Transverse colon (tissue), 4 donors: ENCODE data around the gene OR8G5. TPM values are rescaled to one million over a fixed set of nuclear protein-coding genes. Genes with fewer than 3 reads are reported as not detected.

Experiments used
- DNase-seq: peaks from one replicate; pipeline ENCODE4 v3.0.0-alpha.2; 2019
- H3K27ac ChIP-seq, 4 donors: fragments of 200-600 bp; sonication (generic); 2 replicates each; pipeline ENCODE4 v1.5.1; 2016 to 2018; ENCODE audit warnings: inconsistent platforms in 4 of 4
- H3K27me3 ChIP-seq: fragments of 200-600 bp; sonication (generic); 2 replicates; pipeline ENCODE4 v1.5.1; 2017; ENCODE audit warnings: inconsistent platforms
- H3K36me3 ChIP-seq, 4 donors: fragments of 200-600 bp; sonication (generic); 2 replicates each; pipeline ENCODE4 v1.5.1; 2017 to 2019; ENCODE audit warnings: inconsistent platforms in 4 of 4
- H3K4me1 ChIP-seq, 4 donors: fragments of 200-600 bp; sonication (generic); 2 replicates each; pipeline ENCODE4 v1.5.1; 2017 to 2020; ENCODE audit warnings: inconsistent platforms in 4 of 4
- H3K4me3 ChIP-seq, 4 donors: fragments of 200-600 bp; sonication (generic); 1 replicate in 1 of 4; 2 replicates in 3 of 4; pipeline versions ENCODE4 v1.5.1 to v1.6.1; 2017 to 2019; ENCODE audit warnings: inconsistent platforms in 4 of 4
- H3K9me3 ChIP-seq, 2 donors: fragments of 200-600 bp; sonication (generic); 2 replicates each; pipeline ENCODE4 v1.5.1; 2017 to 2019; ENCODE audit warnings: inconsistent platforms in 2 of 2
- CTCF ChIP-seq, 5 experiments: fragments of 200-600 bp in 3 of 5; fragments of 450-650 bp in 2 of 5; sonication (generic) in 3 of 5; IDR thresholded peaks; 1 replicate in 2 of 5; 2 replicates in 3 of 5; pipeline ENCODE4 v1.5.1; 2016 to 2017; ENCODE audit warnings: antibody characterized with exemption in 5 of 5, inconsistent platforms in 3 of 5, mild to moderate bottlenecking in 2 of 5, moderate library complexity in 1 of 5
- EP300 ChIP-seq: sonication (generic); formaldehyde crosslinking; IDR thresholded peaks from one replicate; pipeline ENCODE4 v1.6.1; 2017; ENCODE audit warnings: antibody characterized with exemption, low read depth
- POLR2A ChIP-seq: fragments of 450-650 bp; IDR thresholded peaks from one replicate; pipeline ENCODE4 v1.6.1; 2016; ENCODE audit warnings: antibody characterized with exemption, mild to moderate bottlenecking, moderate library complexity
- POLR2AphosphoS5 ChIP-seq, 3 donors: sonication (generic); formaldehyde crosslinking; IDR thresholded peaks; one replicate each; pipeline ENCODE4 v1.6.1; 2016; ENCODE audit warnings: antibody characterized with exemption in 3 of 3
- WGBS, 2 donors: methylation state at CpG; one replicate each; pipeline ENCODE4 v1.1.5; 2018; ENCODE audit warnings: low coverage in 1 of 2; 5-methylcytosine and 5-hydroxymethylcytosine counted together
- in situ Hi-C, 4 donors: fragments of 200-750 bp; cut with MboI; loops; one replicate each; pipeline versions ENCODE4 v1.15.0 to v1.15.1; 2017; ENCODE audit warnings: low sequenced_read_pairs in 3 of 4, low pct_ligation_motif_present in 1 of 4, low pct_unique_long_range_greater_than_20kb in 1 of 4
- intact Hi-C: fragments of 100-400 bp; cut with DNase I; formaldehyde crosslinking; loops from one replicate; pipeline ENCODE4 v1.15.1; 2023; ENCODE audit warnings: low total_unique reads
- total RNA-seq, 4 donors: library from RNA; depleted of rRNA; stranded (reverse); fragments of >200 nt; gene quantifications; one replicate each; pipeline ENCODE4 v1.1.0, GENCODE V29; 2016

Gene OR8G5
- total RNA-seq, 4 donors from 2014 or later, result 0.41 TPM; not detected in 3

DNA sequence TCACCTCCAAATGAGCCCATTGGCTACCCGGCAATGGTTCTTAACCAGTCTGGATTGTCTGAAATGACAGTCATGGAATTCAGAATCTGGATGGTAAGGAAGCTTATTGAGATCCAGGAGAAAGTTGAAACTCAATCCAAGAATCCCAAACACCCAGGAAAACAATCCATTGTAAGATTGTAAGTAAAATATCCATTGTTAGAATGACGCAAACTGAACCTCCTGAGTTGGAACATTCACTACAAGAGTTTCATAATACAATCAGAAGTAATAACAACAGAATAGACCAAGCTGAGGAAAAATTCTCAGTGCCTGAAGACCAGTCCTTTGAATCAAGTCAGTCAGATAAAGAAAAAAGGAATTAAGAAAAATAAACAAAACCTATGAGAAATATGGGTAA lies 22.1 kb downstream of the OR8G5 start:
- H3K27me3 ChIP-seq, result no peaks in the 10 kb centered on the region
- DNase-seq, result no peak
- no peak overlapping the region for H3K4me3 ChIP-seq
- H3K36me3 ChIP-seq, result no peaks in the 10 kb centered on the region
- intact Hi-C loops, result no loop called here
- in situ Hi-C loops, result no loop called here
- WGBS, 2 donors, result 43 to 73% methylated on average over 2 of the region's 2 CpGs
- TF ChIP-seq POLR2AphosphoS5 (IDR thresholded peaks at IDR 0.05), result no peak
- TF ChIP-seq CTCF (IDR thresholded peaks at IDR 0.05), result no peak
- TF ChIP-seq POLR2A, result no peak
- no peak for TF ChIP-seq EP300
- H3K27ac ChIP-seq, result no peak overlapping the region
- H3K9me3 ChIP-seq, result no peaks in the 10 kb centered on the region
- peaks cover 0 to 12% (median 5%) of the 10 kb centered on the region in 4 donors for H3K4me1 ChIP-seq

- Histone ChIP-seq H3K9me3 (no peaks in the 10 kb centered on the region), H3K4me3 (no peak overlapping the region)
Measured at GRCh38 chr11:124285610-124286344, 29.6 kb downstream of the OR8G5 start.

DNA sequence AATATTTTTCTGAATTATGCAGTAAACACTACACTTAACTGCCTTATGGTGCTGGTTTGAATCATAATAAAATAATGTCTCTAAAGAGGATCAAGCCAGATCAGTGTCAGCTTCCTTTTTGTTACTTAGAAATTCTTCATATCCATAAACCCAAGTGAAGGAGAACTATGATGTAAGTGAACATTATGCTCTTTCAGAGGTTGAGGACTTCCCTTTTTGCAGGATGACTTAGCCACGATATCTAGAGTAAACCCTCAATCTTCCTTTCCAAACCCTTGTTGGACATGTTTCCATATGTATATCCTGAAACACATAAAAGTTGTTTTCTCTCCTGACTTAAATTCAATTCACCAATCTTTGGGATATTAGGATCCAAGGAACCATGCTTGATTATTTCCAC lies 38.5 kb downstream of the OR8G5 start:
- in situ Hi-C loops (no loop called here), intact Hi-C loops (no loop called here)
- no peak for DNase-seq
- 43 to 65% methylated on average over 1 of the region's 1 CpG for WGBS, 2 donors
- Histone ChIP-seq H3K36me3 (no peaks in the 10 kb centered on the region), H3K4me3 (no peak overlapping the region), H3K4me1 (no peaks in the 10 kb centered on the region), H3K27me3 (no peaks in the 10 kb centered on the region), H3K9me3 (no peaks in the 10 kb centered on the region), H3K27ac (no peak overlapping the region)
- TF ChIP-seq CTCF (IDR thresholded peaks at IDR 0.05), result no peak
- TF ChIP-seq POLR2A, result no peak
- no peak for TF ChIP-seq POLR2AphosphoS5 (IDR thresholded peaks at IDR 0.05)
- TF ChIP-seq EP300, result no peak

More at GRCh38 chr11:124285610-124286344, 29.6 kb downstream of the OR8G5 start:
- Histone ChIP-seq H3K27me3 (no peaks in the 10 kb centered on the region), H3K27ac (no peak overlapping the region), H3K36me3 (no peaks in the 10 kb centered on the region), H3K4me1 (no peaks in the 10 kb centered on the region)
- in situ Hi-C loops (no loop called here), intact Hi-C loops (no loop called here)
- 50 to 58% methylated on average over 3 of the region's 3 CpGs for WGBS, 2 donors
- no peak for DNase-seq
- TF ChIP-seq POLR2AphosphoS5 (IDR thresholded peaks at IDR 0.05) (no peak), EP300 (no peak), CTCF (IDR thresholded peaks at IDR 0.05) (no peak)

- no peaks in the 10 kb centered on the region for H3K4me1 ChIP-seq
- in situ Hi-C loops, result no loop called here
- intact Hi-C loops, result no loop called here
Measured at GRCh38 chr11:124296016-124296415, 39.8 kb downstream of the OR8G5 start.

DNA sequence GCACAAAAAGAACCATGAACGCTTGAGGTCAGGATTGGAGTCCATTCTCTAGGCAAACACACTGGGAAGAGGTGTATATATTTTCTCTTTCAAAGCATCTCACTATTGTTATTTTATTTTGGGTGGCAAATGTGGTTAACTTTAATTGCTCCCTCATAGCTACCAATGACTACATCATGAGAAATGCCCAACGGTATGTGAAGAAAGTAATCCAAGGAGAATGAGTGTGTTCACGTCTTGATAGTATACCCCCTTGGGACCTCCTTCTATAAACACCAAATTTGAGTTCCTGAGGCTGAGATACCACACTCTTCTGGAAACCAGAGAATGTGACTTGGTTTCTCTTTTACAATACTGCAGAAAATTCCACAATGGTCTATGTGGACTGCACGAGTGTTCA lies 41.7 kb downstream of the OR8G5 start:
- intact Hi-C loops, result no loop called here
- WGBS, 2 donors, result 78% methylated on average over 4 of the region's 4 CpGs
- Histone ChIP-seq H3K4me3 (no peak overlapping the region), H3K27ac (no peak overlapping the region), H3K36me3 (no peaks in the 10 kb centered on the region), H3K27me3 (no peaks in the 10 kb centered on the region), H3K4me1 (no peaks in the 10 kb centered on the region), H3K9me3 (no peaks in the 10 kb centered on the region)
- TF ChIP-seq EP300 (no peak), POLR2A (no peak), CTCF (IDR thresholded peaks at IDR 0.05) (no peak), POLR2AphosphoS5 (IDR thresholded peaks at IDR 0.05) (no peak)
- DNase-seq, result no peak
- in situ Hi-C loops, result no loop called here

More at GRCh38 chr11:124296016-124296415, 39.8 kb downstream of the OR8G5 start:
- DNase-seq, result no peak
- no peak overlapping the region for H3K4me3 ChIP-seq
- H3K27ac ChIP-seq, result no peak overlapping the region
- H3K27me3 ChIP-seq, result no peaks in the 10 kb centered on the region
- TF ChIP-seq POLR2A, result no peak
- no peaks in the 10 kb centered on the region for H3K9me3 ChIP-seq
- H3K36me3 ChIP-seq, result no peaks in the 10 kb centered on the region
